Measurements from ENCODE around the gene COPG2.
"Not testable (repeated sequence)": the region's sequence is repeated elsewhere in the genome, so short reads cannot be mapped to it uniquely, and the experiment has no call there.

DNA sequence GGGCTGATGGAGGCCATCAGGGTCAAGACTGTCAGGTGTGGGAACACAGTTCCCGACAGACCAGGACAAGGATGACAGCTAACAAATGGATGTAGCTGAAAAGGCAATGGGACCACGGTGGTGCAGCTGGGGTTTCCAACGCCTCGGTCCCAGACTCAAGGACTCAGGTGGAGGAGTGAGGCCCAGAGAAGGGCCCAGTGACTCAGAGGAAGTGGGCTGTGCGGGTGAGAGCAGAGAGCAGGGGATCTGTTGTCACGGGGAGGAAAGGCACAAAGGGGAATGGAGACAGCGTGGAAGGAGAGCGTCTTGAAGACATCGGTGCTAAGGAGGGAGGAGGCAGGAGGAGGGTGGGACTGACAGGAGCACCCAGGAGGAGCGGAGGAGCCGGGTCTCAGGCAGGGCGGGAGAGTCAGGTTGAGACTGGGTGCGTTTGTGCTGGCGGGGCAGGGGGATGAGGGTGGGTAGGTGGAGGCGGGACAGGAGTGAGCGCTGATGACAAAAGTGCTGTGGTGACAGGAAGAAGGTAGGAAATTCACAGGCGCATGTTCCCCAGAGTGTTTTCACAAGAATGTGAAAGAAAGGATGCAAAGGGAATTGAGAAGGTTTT lies 144.9 kb downstream of the COPG2 start:
- TF ChIP-seq, protein P1, sequence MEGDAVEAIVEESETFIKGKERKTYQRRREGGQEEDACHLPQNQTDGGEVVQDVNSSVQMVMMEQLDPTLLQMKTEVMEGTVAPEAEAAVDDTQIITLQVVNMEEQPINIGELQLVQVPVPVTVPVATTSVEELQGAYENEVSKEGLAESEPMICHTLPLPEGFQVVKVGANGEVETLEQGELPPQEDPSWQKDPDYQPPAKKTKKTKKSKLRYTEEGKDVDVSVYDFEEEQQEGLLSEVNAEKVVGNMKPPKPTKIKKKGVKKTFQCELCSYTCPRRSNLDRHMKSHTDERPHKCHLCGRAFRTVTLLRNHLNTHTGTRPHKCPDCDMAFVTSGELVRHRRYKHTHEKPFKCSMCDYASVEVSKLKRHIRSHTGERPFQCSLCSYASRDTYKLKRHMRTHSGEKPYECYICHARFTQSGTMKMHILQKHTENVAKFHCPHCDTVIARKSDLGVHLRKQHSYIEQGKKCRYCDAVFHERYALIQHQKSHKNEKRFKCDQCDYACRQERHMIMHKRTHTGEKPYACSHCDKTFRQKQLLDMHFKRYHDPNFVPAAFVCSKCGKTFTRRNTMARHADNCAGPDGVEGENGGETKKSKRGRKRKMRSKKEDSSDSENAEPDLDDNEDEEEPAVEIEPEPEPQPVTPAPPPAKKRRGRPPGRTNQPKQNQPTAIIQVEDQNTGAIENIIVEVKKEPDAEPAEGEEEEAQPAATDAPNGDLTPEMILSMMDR (conservative IDR thresholded peaks at IDR 0.05; ENCODE audit: low read length): not testable (repeated sequence)
- TF ChIP-seq EZH2phosphoT487 (IDR thresholded peaks at IDR 0.05; ENCODE audit: borderline replicate concordance, low read depth, low read length): not testable (repeated sequence)

All from OCI-LY7 (cell line).